Heart left ventricle (tissue), 13 donors: ENCODE measurements around the gene RBM38.

Source experiments
- POLR2A ChIP-seq, 2 donors: fragments of 450-650 bp; IDR thresholded peaks; one replicate each; pipeline ENCODE4 v1.6.1; 2017; ENCODE audit warnings: antibody characterized with exemption in 2 of 2, mild to moderate bottlenecking in 2 of 2, moderate library complexity in 2 of 2
- TF ChIP-seq, protein P1 (sequence below), 12 donors: fragments of 200-600 bp; sonication (generic) in 4 of 12; IDR thresholded peaks; one replicate each; pipeline versions ENCODE4 v1.5.0 to v1.8.0; 2018 to 2022; ENCODE audit warnings: antibody characterized with exemption in 12 of 12, mild to moderate bottlenecking in 5 of 12
- donor health status: ischemic (EF 13 %, LVEDD 7.1; RV severe dilation, severe dysfunction).
- donor health status: DM: no; HTN: yes; CAD: no.
- donor health status: DM: no; HTN: no; CAD: no.
- donor health status: ischemic (EF 25% LVEDD 6.9; RV normal size, moderate dysfunction).
- donor health status: ischemic (EF 25% LVEDD 5.7; RV mildly dilated, moderate dysfunction).
- donor health status: ischemic (EF 35%, LVEDD 5.7; RV mildly dilated, moderate dysfunction).
- donor health status: nonischemic (EF 11% LVEDD 7.7; RV severe dilation, severe dysfunction).
- donor health status: DM: yes; HTN: yes; CAD: no.
- donor health status: PGD.
- donor health status: ischemic (EF 29% LVEDD 5.4; RV normal size, mild dysfunction).
- donor health status: nonischemic (EF 23%, LVEDD 6.1; RV moderate dilation, normal function).

DNA sequence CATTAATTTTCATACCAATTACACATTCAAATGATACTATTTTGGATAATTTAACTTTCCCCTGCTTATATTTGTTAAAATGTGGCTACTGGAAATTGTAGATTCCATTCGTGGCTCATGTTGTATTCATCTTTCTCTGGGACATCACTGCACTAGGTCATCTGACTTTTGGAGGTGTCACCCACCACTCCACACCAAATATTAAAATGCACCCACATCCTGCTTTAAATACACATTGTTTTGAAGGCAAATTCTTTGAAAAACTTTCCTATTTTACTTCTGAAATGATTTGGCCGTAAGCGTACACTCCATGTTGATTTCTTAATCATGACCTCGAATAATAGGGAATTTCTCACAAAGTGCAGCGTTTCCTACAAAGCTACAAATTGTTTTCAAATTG is 8.7 kb upstream of the RBM38 start:
- TF ChIP-seq, protein P1, sequence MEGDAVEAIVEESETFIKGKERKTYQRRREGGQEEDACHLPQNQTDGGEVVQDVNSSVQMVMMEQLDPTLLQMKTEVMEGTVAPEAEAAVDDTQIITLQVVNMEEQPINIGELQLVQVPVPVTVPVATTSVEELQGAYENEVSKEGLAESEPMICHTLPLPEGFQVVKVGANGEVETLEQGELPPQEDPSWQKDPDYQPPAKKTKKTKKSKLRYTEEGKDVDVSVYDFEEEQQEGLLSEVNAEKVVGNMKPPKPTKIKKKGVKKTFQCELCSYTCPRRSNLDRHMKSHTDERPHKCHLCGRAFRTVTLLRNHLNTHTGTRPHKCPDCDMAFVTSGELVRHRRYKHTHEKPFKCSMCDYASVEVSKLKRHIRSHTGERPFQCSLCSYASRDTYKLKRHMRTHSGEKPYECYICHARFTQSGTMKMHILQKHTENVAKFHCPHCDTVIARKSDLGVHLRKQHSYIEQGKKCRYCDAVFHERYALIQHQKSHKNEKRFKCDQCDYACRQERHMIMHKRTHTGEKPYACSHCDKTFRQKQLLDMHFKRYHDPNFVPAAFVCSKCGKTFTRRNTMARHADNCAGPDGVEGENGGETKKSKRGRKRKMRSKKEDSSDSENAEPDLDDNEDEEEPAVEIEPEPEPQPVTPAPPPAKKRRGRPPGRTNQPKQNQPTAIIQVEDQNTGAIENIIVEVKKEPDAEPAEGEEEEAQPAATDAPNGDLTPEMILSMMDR (IDR thresholded peaks at IDR 0.05): no peak
- TF ChIP-seq POLR2A (IDR thresholded peaks at IDR 0.05): no peak
